ENCODE data around the gene BHLHE23. TPM values are rescaled to one million over a fixed set of nuclear protein-coding genes. Genes with fewer than 3 reads are reported as not detected.

Gene BHLHE23
- total RNA-seq, 6 donors from 2014 or later = not detected

GRCh38 chr20:62969939-62970306 lies 36.8 kb downstream of the BHLHE23 start:
- no peaks in the 10 kb centered on the region for H3K9me3 ChIP-seq
- H3K27ac ChIP-seq = no peak overlapping the region
- ATAC-seq (ENCODE audit: low FRiP score in 2 of 2) (no peak), DNase-seq (no peak)
- peaks cover 7 to 14% (median 8%) of the 10 kb centered on the region in 4 donors for H3K4me1 ChIP-seq
- H3K36me3 ChIP-seq = no peaks in the 10 kb centered on the region
- 81 to 90% methylated on average over 6 to 8 of the region's 8 CpGs for WGBS, 2 donors
- peaks cover 0 to 26% (median 17%) of the 10 kb centered on the region in 4 donors for H3K27me3 ChIP-seq
- H3K4me3 ChIP-seq = no peak overlapping the region
- TF ChIP-seq, protein P1, sequence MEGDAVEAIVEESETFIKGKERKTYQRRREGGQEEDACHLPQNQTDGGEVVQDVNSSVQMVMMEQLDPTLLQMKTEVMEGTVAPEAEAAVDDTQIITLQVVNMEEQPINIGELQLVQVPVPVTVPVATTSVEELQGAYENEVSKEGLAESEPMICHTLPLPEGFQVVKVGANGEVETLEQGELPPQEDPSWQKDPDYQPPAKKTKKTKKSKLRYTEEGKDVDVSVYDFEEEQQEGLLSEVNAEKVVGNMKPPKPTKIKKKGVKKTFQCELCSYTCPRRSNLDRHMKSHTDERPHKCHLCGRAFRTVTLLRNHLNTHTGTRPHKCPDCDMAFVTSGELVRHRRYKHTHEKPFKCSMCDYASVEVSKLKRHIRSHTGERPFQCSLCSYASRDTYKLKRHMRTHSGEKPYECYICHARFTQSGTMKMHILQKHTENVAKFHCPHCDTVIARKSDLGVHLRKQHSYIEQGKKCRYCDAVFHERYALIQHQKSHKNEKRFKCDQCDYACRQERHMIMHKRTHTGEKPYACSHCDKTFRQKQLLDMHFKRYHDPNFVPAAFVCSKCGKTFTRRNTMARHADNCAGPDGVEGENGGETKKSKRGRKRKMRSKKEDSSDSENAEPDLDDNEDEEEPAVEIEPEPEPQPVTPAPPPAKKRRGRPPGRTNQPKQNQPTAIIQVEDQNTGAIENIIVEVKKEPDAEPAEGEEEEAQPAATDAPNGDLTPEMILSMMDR (IDR thresholded peaks at IDR 0.05) = no peak
- TF ChIP-seq POLR2AphosphoS5 (IDR thresholded peaks at IDR 0.05) (no peak), EP300 (IDR thresholded peaks at IDR 0.05) (no peak)

DNA sequence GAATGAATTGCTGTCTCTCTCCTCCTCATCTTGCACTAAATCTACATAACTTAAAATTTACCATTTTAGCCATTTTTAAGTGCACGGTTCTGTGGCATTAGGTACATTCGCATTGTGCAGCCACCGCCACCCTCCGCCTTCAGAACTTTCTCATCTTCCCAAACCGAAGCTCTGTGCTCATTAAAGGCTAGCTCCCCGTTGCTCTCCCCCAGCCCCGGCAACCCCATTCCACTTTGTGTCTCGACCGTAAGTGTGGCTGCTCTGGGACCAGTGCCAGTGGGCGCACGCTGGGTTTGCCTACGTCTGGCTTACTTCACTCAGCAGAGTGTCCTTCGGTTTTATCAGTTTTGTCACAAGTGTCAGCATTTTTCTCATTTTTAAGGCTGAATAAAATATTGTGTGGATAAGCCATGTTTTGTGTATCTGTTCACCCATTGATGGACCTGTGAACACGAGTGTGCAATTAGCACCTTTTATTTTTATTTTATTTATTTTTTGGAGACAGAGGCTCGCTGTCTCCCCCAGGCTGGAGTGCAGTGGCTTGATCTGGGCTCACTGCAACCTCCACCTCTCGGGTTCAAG lies 37.5 kb downstream of the BHLHE23 start:
- TF ChIP-seq POLR2AphosphoS5 (IDR thresholded peaks at IDR 0.05) (no peak), EP300 (IDR thresholded peaks at IDR 0.05) (no peak), POLR2A (IDR thresholded peaks at IDR 0.05) (no peak)
- TF ChIP-seq, protein P1 (IDR thresholded peaks at IDR 0.05) = no peak
- Histone ChIP-seq H3K4me3 (no peak overlapping the region), H3K27me3 (peaks cover 0 to 19% (median 14%) of the 10 kb centered on the region in 4 donors), H3K4me1 (peaks cover 7 to 14% (median 8%) of the 10 kb centered on the region in 4 donors), H3K27ac (no peak overlapping the region), H3K36me3 (no peaks in the 10 kb centered on the region), H3K9me3 (no peaks in the 10 kb centered on the region)
- 45 to 53% methylated on average over 16 of the region's 16 CpGs for WGBS, 2 donors
- peak in 1 of 2 donors; percentile 17 for DNase-seq
- ATAC-seq (ENCODE audit: low FRiP score in 2 of 2) = no peak

GRCh38 chr20:62968378-62969178 lies 38.2 kb downstream of the BHLHE23 start:
- no peak for TF ChIP-seq POLR2A (IDR thresholded peaks at IDR 0.05)
- TF ChIP-seq, protein P1 (IDR thresholded peaks at IDR 0.05) = no peak
- no peak for TF ChIP-seq EP300 (IDR thresholded peaks at IDR 0.05)
- no peak for TF ChIP-seq POLR2AphosphoS5 (IDR thresholded peaks at IDR 0.05)
- Histone ChIP-seq H3K4me1 (peaks cover 7 to 14% (median 8%) of the 10 kb centered on the region in 4 donors), H3K27me3 (peaks cover 0 to 16% (median 12%) of the 10 kb centered on the region in 4 donors), H3K36me3 (peaks cover 0 to 7% (median 3%) of the 10 kb centered on the region in 4 donors), H3K27ac (no peak overlapping the region), H3K4me3 (no peak overlapping the region), H3K9me3 (no peaks in the 10 kb centered on the region)
- 68 to 74% methylated on average over 16 to 21 of the region's 21 CpGs for WGBS, 2 donors
- DNase-seq (peak in 1 of 2 donors; percentile 24), ATAC-seq (ENCODE audit: low FRiP score in 2 of 2) (no peak)

GRCh38 chr20:62967628-62968351 lies 39.0 kb downstream of the BHLHE23 start:
- H3K27ac ChIP-seq = no peak overlapping the region
- no peak for TF ChIP-seq EP300 (IDR thresholded peaks at IDR 0.05)
- TF ChIP-seq, protein P1 (IDR thresholded peaks at IDR 0.05) = no peak
- TF ChIP-seq POLR2A (IDR thresholded peaks at IDR 0.05) = no peak
- no peak for TF ChIP-seq POLR2AphosphoS5 (IDR thresholded peaks at IDR 0.05)
- WGBS, 2 donors = 92 to 93% methylated on average over 25 to 27 of the region's 27 CpGs
- H3K4me1 ChIP-seq = peaks cover 4 to 7% (median 4%) of the 10 kb centered on the region in 4 donors
- no peak overlapping the region for H3K4me3 ChIP-seq
- peaks cover 0 to 8% (median 4%) of the 10 kb centered on the region in 4 donors for H3K27me3 ChIP-seq
- peaks cover 0 to 9% (median 4%) of the 10 kb centered on the region in 4 donors for H3K36me3 ChIP-seq
- no peak for ATAC-seq (ENCODE audit: low FRiP score in 2 of 2)
- peak in 1 of 2 donors; percentile 78 for DNase-seq
- H3K9me3 ChIP-seq = no peaks in the 10 kb centered on the region
